HCT116 (cell line): ENCODE results near the gene WNT3A. TPM values are rescaled to one million over a fixed set of nuclear protein-coding genes. Genes with fewer than 3 reads are reported as not detected.

ENCODE experiments used
- ATAC-seq: fragments of 200-7000 bp; cut with Tn5 transposase; 2 replicates; pipeline ENCODE4 v1.9.1; 2020; ENCODE audit warnings: mild to moderate bottlenecking, moderate library complexity
- BruUV-seq: library from RNA; stranded (reverse); fragments of 400-500 nt; replicated peaks from 2 replicates; lab custom pipeline; 2021; lab: Mats Ljungman, UMichigan
- CTCF ChIA-PET: fragments of 300-600 bp; sonication (Branson Sonifier 250); formaldehyde crosslinking; loops from one replicate; lab custom pipeline; 2021; ENCODE audit warnings: antibody characterized with exemption; lab: Charles Lee
- POLR2A ChIA-PET: fragments of 300-600, 350-600 bp; sonication (Branson Sonifier 250); formaldehyde crosslinking; loops from one replicate; lab custom pipeline; 2021; ENCODE audit warnings: antibody characterized with exemption; lab: Charles Lee
- RAD21 ChIA-PET, 2 experiments: fragments of 300-600 bp; sonication (Branson Sonifier 250); formaldehyde crosslinking; loops; one replicate each; lab custom pipeline; 2023; ENCODE audit warnings: low total read pairs in 2 of 2; ENCODE audit not compliant: uncharacterized antibody in 2 of 2, unreplicated experiment in 2 of 2, low non-redundant PET in 1 of 2; lab: Charles Lee
- DNase-seq: peaks from one replicate; pipeline ENCODE4 v3.0.0-alpha.2; 2010; ENCODE audit warnings: low read depth, low spot score
- H2AFZ ChIP-seq: fragments of 200-600 bp; shearing (Covaris generic), sonication (generic); 2 replicates; pipeline ENCODE4 v1.6.1; 2017; ENCODE audit warnings: low read depth, mixed run types, mixed read lengths, antibody characterized with exemption, low read length; ENCODE audit not compliant: poor library complexity, severe bottlenecking
- H3K27ac ChIP-seq: 2 replicates; pipeline ENCODE4 v1.5.1; 2012; ENCODE audit warnings: low read depth, low read length
- H3K27me3 ChIP-seq: fragments of 200-600 bp; sonication (generic); 2 replicates; pipeline ENCODE4 v1.6.1; 2016; ENCODE audit warnings: mixed run types, low read length, mixed read lengths; ENCODE audit not compliant: insufficient read depth
- H3K36me3 ChIP-seq, 2 experiments: fragments of 200-500 bp in 1 of 2; fragments of 200-600 bp in 1 of 2; sonication (Bioruptor generic) in 1 of 2; sonication (generic) in 1 of 2; 2 replicates each; pipeline versions ENCODE4 v1.5.1 to v1.6.1; 2014 to 2016; ENCODE audit warnings: low read length in 2 of 2, inconsistent platforms in 1 of 2, mixed read lengths in 1 of 2, mixed run types in 1 of 2; ENCODE audit not compliant: insufficient read depth in 2 of 2, control insufficient read depth in 1 of 2
- H3K4me1 ChIP-seq, 2 experiments: fragments of 200-600 bp in 1 of 2; sonication (generic) in 1 of 2; 2 replicates each; pipeline versions ENCODE4 v1.5.1 to v1.6.1; 2012 to 2017; ENCODE audit warnings: low read length in 2 of 2, inconsistent platforms in 1 of 2, mild to moderate bottlenecking in 1 of 2, mixed read lengths in 1 of 2, mixed run types in 1 of 2, moderate library complexity in 1 of 2; ENCODE audit not compliant: insufficient read depth in 2 of 2, control insufficient read depth in 1 of 2
- H3K4me2 ChIP-seq: fragments of 200-600 bp; sonication (generic); 2 replicates; pipeline ENCODE4 v1.6.1; 2017; ENCODE audit warnings: mixed run types, low read length, mixed read lengths
- H3K4me3 ChIP-seq, 2 experiments: fragments of 200-600 bp in 1 of 2; sonication (generic) in 1 of 2; replicated peaks in 1 of 2; 2 replicates each; pipeline ENCODE4 v1.5.1; 2011 to 2016; ENCODE audit warnings: low read length in 2 of 2, control low read depth in 1 of 2, low read depth in 1 of 2, mild to moderate bottlenecking in 1 of 2, mixed read lengths in 1 of 2, mixed run types in 1 of 2
- H3K79me2 ChIP-seq: fragments of 200-600 bp; sonication (generic); 2 replicates; pipeline ENCODE4 v1.6.1; 2017; ENCODE audit warnings: mild to moderate bottlenecking, mixed run types, low read length, moderate library complexity, mixed read lengths; ENCODE audit not compliant: insufficient read depth
- H3K9ac ChIP-seq: fragments of 200-600 bp; sonication (generic); 2 replicates; pipeline ENCODE4 v1.6.1; 2016; ENCODE audit warnings: low read length, mixed read lengths
- H3K9me2 ChIP-seq: fragments of 200-600 bp; sonication (generic), shearing (Covaris generic); 2 replicates; pipeline ENCODE4 v1.6.1; 2017; ENCODE audit warnings: mixed run types, mild to moderate bottlenecking, moderate library complexity; ENCODE audit not compliant: insufficient read depth
- H3K9me3 ChIP-seq, 2 experiments: fragments of 200-500 bp in 1 of 2; fragments of 200-600 bp in 1 of 2; sonication (Bioruptor generic) in 1 of 2; sonication (generic) in 1 of 2; 2 replicates each; pipeline ENCODE4 v1.6.1; 2014 to 2017; ENCODE audit warnings: low read length in 2 of 2, mixed read lengths in 2 of 2, inconsistent platforms in 1 of 2, low read depth in 1 of 2, mild to moderate bottlenecking in 1 of 2, mixed run types in 1 of 2, moderate library complexity in 1 of 2; ENCODE audit not compliant: control insufficient read depth in 1 of 2, insufficient read depth in 1 of 2
- H4K20me1 ChIP-seq: fragments of 200-600 bp; sonication (generic), shearing (Covaris generic); 2 replicates; pipeline ENCODE4 v1.6.1; 2017; ENCODE audit warnings: mixed run types, mild to moderate bottlenecking, moderate library complexity; ENCODE audit not compliant: insufficient read depth
- CEBPB ChIP-seq: IDR thresholded peaks from 2 replicates; pipeline ENCODE4 v1.6.1; 2012; ENCODE audit warnings: low read depth
- YY1 ChIP-seq: IDR thresholded peaks from 2 replicates; pipeline ENCODE4 v1.6.1; 2011; ENCODE audit warnings: low read length, low read depth, moderate library complexity, mild to moderate bottlenecking; ENCODE audit not compliant: insufficient replicate concordance; ENCODE audit errors: extremely low read depth
- ZNF274 ChIP-seq: fragments of 200-500 bp; sonication (Bioruptor generic); IDR thresholded peaks from 2 replicates; pipeline ENCODE4 v1.6.1; 2014; ENCODE audit warnings: mild to moderate bottlenecking, low read depth, low read length, inconsistent platforms
- intact Hi-C: fragments of 100-400 bp; cut with micrococcal nuclease; formaldehyde crosslinking; loops from 2 replicates; pipeline ENCODE4 v1.10.0; 2022
- total RNA-seq: library from RNA; stranded (reverse); gene quantifications from one replicate; pipeline ENCODE4 v1.2.1, GENCODE V29; 2021; ENCODE audit not compliant: unreplicated experiment
- TF ChIP-seq, protein P1 (sequence below): IDR thresholded peaks from 2 replicates; pipeline ENCODE4 v1.6.1; 2011; ENCODE audit warnings: mild to moderate bottlenecking, low read length, moderate library complexity; ENCODE audit not compliant: insufficient replicate concordance; ENCODE audit errors: extremely low read depth

Gene WNT3A
- total RNA-seq, 1 experiment from 2014 or later, result 3.7 TPM

DNA sequence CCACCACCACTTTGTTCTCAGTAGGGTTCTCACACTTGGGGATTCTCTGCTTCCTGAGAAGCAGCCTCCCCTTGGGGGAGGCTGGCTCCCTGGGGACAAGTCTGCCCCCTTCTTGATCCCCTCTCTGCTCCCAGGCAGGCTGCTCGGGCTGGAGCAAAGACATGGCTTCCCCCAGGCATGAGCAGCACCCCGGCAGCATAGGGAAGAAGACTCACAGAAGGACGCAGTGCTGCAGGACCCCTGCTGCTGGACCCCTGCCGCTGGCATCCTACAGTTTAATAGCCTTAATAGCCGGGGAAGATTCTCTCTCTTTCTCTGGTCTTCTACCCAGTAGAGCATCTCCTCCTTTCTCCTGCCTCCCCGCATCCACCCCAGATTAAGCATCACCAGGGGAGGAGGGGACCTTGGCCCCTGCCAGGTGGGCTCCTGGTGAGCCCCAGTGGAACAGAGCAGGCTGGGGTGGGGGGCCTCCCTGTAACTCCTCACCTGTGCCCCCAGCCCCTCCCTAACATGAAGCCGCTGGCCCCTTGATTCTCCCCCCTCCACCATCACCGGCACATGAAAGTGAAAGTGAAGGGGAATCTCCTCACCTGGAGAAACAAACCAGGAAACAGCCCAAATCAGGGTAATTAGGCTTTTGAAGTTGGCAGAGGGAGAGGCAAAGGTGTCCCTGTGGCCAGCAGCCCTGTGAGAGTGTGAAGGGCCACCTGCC, 2.5 kb downstream of the WNT3A start:
- H3K27ac ChIP-seq, result no peak overlapping the region
- DNase-seq (no peak), ATAC-seq (no peak)
- CTCF ChIA-PET, result no interaction called here
- H3K27me3 ChIP-seq, result no peaks in the 10 kb centered on the region
- intact Hi-C loops, result no loop called here
- peaks cover 0 to 5% of the 10 kb centered on the region in 2 experiments; a peak in 1 of 4 replicates for H3K4me1 ChIP-seq
- no peaks in the 10 kb centered on the region for H3K9me2 ChIP-seq
- no peak overlapping the region for H3K4me2 ChIP-seq
- no peaks in the 10 kb centered on the region for H4K20me1 ChIP-seq
- H2AFZ ChIP-seq, result no peak overlapping the region
- H3K4me3 ChIP-seq, result no peak overlapping the region
- no peaks in the 10 kb centered on the region for H3K36me3 ChIP-seq
- BruUV-seq, result no TSS peak
- no peaks in the 10 kb centered on the region for H3K9me3 ChIP-seq
- no peaks in the 10 kb centered on the region for H3K79me2 ChIP-seq
- TF ChIP-seq YY1, result no peak
- TF ChIP-seq, protein P1, sequence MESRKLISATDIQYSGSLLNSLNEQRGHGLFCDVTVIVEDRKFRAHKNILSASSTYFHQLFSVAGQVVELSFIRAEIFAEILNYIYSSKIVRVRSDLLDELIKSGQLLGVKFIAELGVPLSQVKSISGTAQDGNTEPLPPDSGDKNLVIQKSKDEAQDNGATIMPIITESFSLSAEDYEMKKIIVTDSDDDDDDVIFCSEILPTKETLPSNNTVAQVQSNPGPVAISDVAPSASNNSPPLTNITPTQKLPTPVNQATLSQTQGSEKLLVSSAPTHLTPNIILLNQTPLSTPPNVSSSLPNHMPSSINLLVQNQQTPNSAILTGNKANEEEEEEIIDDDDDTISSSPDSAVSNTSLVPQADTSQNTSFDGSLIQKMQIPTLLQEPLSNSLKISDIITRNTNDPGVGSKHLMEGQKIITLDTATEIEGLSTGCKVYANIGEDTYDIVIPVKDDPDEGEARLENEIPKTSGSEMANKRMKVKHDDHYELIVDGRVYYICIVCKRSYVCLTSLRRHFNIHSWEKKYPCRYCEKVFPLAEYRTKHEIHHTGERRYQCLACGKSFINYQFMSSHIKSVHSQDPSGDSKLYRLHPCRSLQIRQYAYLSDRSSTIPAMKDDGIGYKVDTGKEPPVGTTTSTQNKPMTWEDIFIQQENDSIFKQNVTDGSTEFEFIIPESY, result no peak
- no peak for TF ChIP-seq CEBPB
- no peak for TF ChIP-seq ZNF274
- POLR2A ChIA-PET, result no interaction called here
- no peak overlapping the region for H3K9ac ChIP-seq
- RAD21 ChIA-PET, result no interaction called here
